GM21723 (cell line): Measurements from ENCODE around the gene TRAF3IP3.
"Not testable (repeated sequence)": the region's sequence is repeated elsewhere in the genome, so short reads cannot be mapped to it uniquely, and the experiment has no call there.

Source experiments
- ATAC-seq: cut with Tn5 transposase; IDR thresholded peaks from one replicate; pipeline ENCODE4 v1.9.1; 2021; ENCODE audit warnings: mild to moderate bottlenecking, moderate library complexity; ENCODE audit not compliant: unreplicated experiment

TRAF3IP3 gene

GRCh38 chr1:209767706-209768105 is 11.9 kb downstream of the TRAF3IP3 start:
- ATAC-seq: no peak

GRCh38 chr1:209768354-209768774 is 12.5 kb downstream of the TRAF3IP3 start:
- ATAC-seq: peak; percentile 87

GRCh38 chr1:209769171-209769904 is 13.5 kb downstream of the TRAF3IP3 start:
- peak; percentile 87 for ATAC-seq

- no peak for ATAC-seq
Observed at GRCh38 chr1:209769971-209770370, 14.1 kb downstream of the TRAF3IP3 start.

GRCh38 chr1:209770636-209771415 is 15.0 kb downstream of the TRAF3IP3 start:
- ATAC-seq: no peak

- ATAC-seq: no peak
Observed at GRCh38 chr1:209772126-209772525, 16.3 kb downstream of the TRAF3IP3 start.

- ATAC-seq: peak; percentile 81
Observed at GRCh38 chr1:209774592-209774991, 18.7 kb downstream of the TRAF3IP3 start.

GRCh38 chr1:209775678-209776077 is 19.8 kb downstream of the TRAF3IP3 start:
- no peak for ATAC-seq

GRCh38 chr1:209777587-209777986 is 21.7 kb downstream of the TRAF3IP3 start:
- no peak for ATAC-seq

GRCh38 chr1:209778102-209778501 is 22.2 kb downstream of the TRAF3IP3 start:
- no peak for ATAC-seq

GRCh38 chr1:209780268-209780667 is 24.4 kb downstream of the TRAF3IP3 start:
- ATAC-seq: no peak

GRCh38 chr1:209783386-209783785 is 27.5 kb downstream of the TRAF3IP3 start:
- ATAC-seq: no peak

- peak; percentile 99 for ATAC-seq
Observed at GRCh38 chr1:209784265-209785169, 28.7 kb downstream of the TRAF3IP3 start, which contains the start of gene C1orf74. TSS of gene C1orf74 (minus strand) at chr1:209784559. CDS start at chr1:209783634, 925 bp downstream.

GRCh38 chr1:209785592-209785991 is 29.7 kb downstream of the TRAF3IP3 start:
- ATAC-seq: no peak

GRCh38 chr1:209786146-209786545 is 30.3 kb downstream of the TRAF3IP3 start:
- ATAC-seq: no peak

- no peak for ATAC-seq
Observed at GRCh38 chr1:209787551-209787950, 31.7 kb downstream of the TRAF3IP3 start.

- no peak for ATAC-seq
Observed at GRCh38 chr1:209789245-209789644, 33.4 kb downstream of the TRAF3IP3 start.

- no peak for ATAC-seq
Observed at GRCh38 chr1:209790286-209791193, 34.7 kb downstream of the TRAF3IP3 start.

- no peak for ATAC-seq
Observed at GRCh38 chr1:209791920-209792319, 36.1 kb downstream of the TRAF3IP3 start.

GRCh38 chr1:209793711-209794110 is 37.9 kb downstream of the TRAF3IP3 start:
- ATAC-seq: not testable (repeated sequence)
